ENCODE data around the gene HNRNPL. TPM values are rescaled to one million over a fixed set of nuclear protein-coding genes. Genes with fewer than 3 reads are reported as not detected.
A peak's percentile ranks its signal among the peaks of the same experiment; 100 is the strongest.

The HNRNPL gene
- total RNA-seq, 4 donors from 2014 or later = 173 to 180 (median 174) TPM

GRCh38 chr19:38841180-38841766 lies 8.5 kb downstream of the HNRNPL start:
- Histone ChIP-seq H3K9me3 (no peaks in the 10 kb centered on the region), H3K4me3 (no peak overlapping the region), H3K27ac (peak overlapping the region in 3 of 4 donors; percentile 15 to 48 (median 38)), H3K36me3 (peaks cover 0 to 100% of the 10 kb centered on the region in 2 donors), H3K4me1 (peaks cover 0 to 57% (median 0%) of the 10 kb centered on the region in 3 donors), H3K27me3 (no peaks in the 10 kb centered on the region)
- TF ChIP-seq POLR2AphosphoS5 (IDR thresholded peaks at IDR 0.05) (no peak), POLR2A (IDR thresholded peaks at IDR 0.05) (no peak), CTCF (IDR thresholded peaks at IDR 0.05) (no peak), EP300 (IDR thresholded peaks at IDR 0.05) (no peak)
- 69 to 85% methylated on average over 7 to 10 of the region's 12 CpGs for whole genome bisulfite sequencing, 2 donors (ENCODE audit: low coverage in 1 of 2)
- ATAC-seq = no peak

- peaks cover 0 to 100% of the 10 kb centered on the region in 2 donors for H3K36me3 ChIP-seq
Measured at GRCh38 chr19:38840583-38840968, 9.2 kb downstream of the HNRNPL start.

GRCh38 chr19:38839816-38840582 lies 9.8 kb downstream of the HNRNPL start:
- no peak for ATAC-seq
- WGBS, 2 donors (ENCODE audit: low coverage in 1 of 2) = 60 to 76% methylated on average over 5 to 7 of the region's 28 CpGs
- Histone ChIP-seq H3K9me3 (no peaks in the 10 kb centered on the region), H3K27ac (peak overlapping the region in 3 of 4 donors; percentile 15 to 48 (median 17)), H3K27me3 (no peaks in the 10 kb centered on the region), H3K36me3 (peaks cover 0 to 100% of the 10 kb centered on the region in 2 donors), H3K4me3 (no peak overlapping the region), H3K4me1 (peaks cover 0 to 56% (median 0%) of the 10 kb centered on the region in 3 donors)
- TF ChIP-seq EP300 (IDR thresholded peaks at IDR 0.05) (no peak), POLR2A (IDR thresholded peaks at IDR 0.05) (no peak), POLR2AphosphoS5 (IDR thresholded peaks at IDR 0.05) (no peak), CTCF (IDR thresholded peaks at IDR 0.05) (no peak)

More at GRCh38 chr19:38840583-38840968, 9.2 kb downstream of the HNRNPL start:
- WGBS, 2 donors (ENCODE audit: low coverage in 1 of 2) = 60% methylated on average over 1 of the region's 5 CpGs; no CpG with 5 or more reads in 1 of the 2 donors
- peaks cover 0 to 56% (median 0%) of the 10 kb centered on the region in 3 donors for H3K4me1 ChIP-seq
- no peak for ATAC-seq
- no peaks in the 10 kb centered on the region for H3K27me3 ChIP-seq
- peak overlapping the region in 3 of 4 donors; percentile 15 to 48 (median 38) for H3K27ac ChIP-seq
- no peak overlapping the region for H3K4me3 ChIP-seq
- TF ChIP-seq CTCF (IDR thresholded peaks at IDR 0.05) = no peak
- no peak for TF ChIP-seq EP300 (IDR thresholded peaks at IDR 0.05)
- no peak for TF ChIP-seq POLR2AphosphoS5 (IDR thresholded peaks at IDR 0.05)
- TF ChIP-seq POLR2A (IDR thresholded peaks at IDR 0.05) = no peak
- no peaks in the 10 kb centered on the region for H3K9me3 ChIP-seq

GRCh38 chr19:38838986-38839761 lies 10.6 kb downstream of the HNRNPL start:
- Histone ChIP-seq H3K9me3 (no peaks in the 10 kb centered on the region), H3K27ac (peak overlapping the region in 3 of 4 donors; percentile 8 to 31 (median 14)), H3K36me3 (peaks cover 0 to 96% of the 10 kb centered on the region in 2 donors), H3K4me3 (no peak overlapping the region), H3K27me3 (no peaks in the 10 kb centered on the region), H3K4me1 (peaks cover 0 to 52% (median 0%) of the 10 kb centered on the region in 3 donors)
- no peak for ATAC-seq
- TF ChIP-seq POLR2AphosphoS5 (IDR thresholded peaks at IDR 0.05) = no peak
- TF ChIP-seq CTCF (IDR thresholded peaks at IDR 0.05) = no peak
- TF ChIP-seq POLR2A (IDR thresholded peaks at IDR 0.05) = no peak
- no peak for TF ChIP-seq EP300 (IDR thresholded peaks at IDR 0.05)
- WGBS, 2 donors (ENCODE audit: low coverage in 1 of 2) = 43 to 76% methylated on average over 1 to 10 of the region's 12 CpGs
